Spleen (tissue), 7 donors: Measurements from ENCODE around the gene FAIM2.

Source experiments
- POLR2A ChIP-seq, 3 donors: fragments of 450-650 bp; IDR thresholded peaks; one replicate each; pipeline ENCODE4 v1.5.1; 2017; ENCODE audit warnings: antibody characterized with exemption in 3 of 3, mild to moderate bottlenecking in 1 of 3
- TF ChIP-seq, protein P1 (sequence below), 11 experiments: fragments of 200-600 bp in 7 of 11; fragments of 450-650 bp in 4 of 11; sonication (generic) in 4 of 11; IDR thresholded peaks in 8 of 11; conservative IDR thresholded peaks in 3 of 11; 1 replicate in 7 of 11; 2 replicates in 4 of 11; pipeline versions ENCODE4 v1.4.0 to v1.8.0; 2016 to 2021; ENCODE audit warnings: antibody characterized with exemption in 11 of 11, inconsistent platforms in 4 of 11, mild to moderate bottlenecking in 1 of 11
- donor health status: DM: no; HTN: no; CAD: no; lungs with moderate emphysema.
- donor health status: DM: no; HTN: no; CAD: no.
- donor health status: DM: no; HTN: no; CAD: no.

DNA sequence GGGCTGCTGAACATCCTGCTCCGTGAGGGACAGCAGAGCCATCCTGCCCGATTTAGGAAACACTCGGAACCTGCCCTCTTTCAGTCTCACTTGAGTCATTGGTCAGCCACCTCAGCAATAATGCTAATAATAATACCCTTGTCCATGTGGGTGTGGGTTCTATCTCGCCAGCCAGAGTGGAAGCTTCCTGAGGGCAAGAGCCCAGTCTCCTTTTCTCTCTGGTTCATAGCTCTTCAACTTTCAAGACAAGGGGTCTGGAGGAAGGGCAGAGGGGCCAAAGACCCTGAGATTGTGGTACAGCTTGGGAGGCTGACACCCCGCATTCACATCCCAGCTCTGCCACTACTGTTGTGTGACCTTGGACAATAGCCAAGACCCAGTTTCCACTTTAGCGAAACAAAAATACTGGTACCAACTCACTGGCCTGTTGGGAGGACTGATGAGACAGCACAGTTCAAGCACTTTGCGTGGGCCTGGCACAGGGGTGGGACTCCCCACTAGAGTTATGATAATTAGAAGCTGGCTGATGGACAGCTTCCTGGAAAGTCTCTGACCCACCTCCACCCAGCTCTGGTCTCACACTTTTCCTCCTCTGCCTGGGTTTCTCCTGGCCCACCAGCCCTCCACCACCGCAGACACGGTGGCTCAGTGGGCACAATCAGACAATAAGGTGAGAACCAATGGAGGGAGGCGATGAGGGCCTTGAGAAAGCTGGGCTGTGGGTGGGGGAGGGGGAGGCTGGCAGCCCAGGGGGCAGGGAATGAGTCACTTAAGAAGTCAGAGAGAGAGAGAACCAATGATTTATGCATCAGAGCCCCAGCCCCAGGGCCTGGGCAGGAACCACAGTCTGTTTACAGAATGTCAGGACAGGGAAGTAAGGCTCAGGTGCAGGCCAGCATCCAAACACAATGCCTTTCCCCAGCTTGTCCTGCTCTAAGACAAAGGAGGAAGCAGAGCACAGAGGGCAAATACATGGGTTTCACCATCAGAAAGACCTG, 9.6 kb downstream of the FAIM2 start:
- TF ChIP-seq, protein P1, sequence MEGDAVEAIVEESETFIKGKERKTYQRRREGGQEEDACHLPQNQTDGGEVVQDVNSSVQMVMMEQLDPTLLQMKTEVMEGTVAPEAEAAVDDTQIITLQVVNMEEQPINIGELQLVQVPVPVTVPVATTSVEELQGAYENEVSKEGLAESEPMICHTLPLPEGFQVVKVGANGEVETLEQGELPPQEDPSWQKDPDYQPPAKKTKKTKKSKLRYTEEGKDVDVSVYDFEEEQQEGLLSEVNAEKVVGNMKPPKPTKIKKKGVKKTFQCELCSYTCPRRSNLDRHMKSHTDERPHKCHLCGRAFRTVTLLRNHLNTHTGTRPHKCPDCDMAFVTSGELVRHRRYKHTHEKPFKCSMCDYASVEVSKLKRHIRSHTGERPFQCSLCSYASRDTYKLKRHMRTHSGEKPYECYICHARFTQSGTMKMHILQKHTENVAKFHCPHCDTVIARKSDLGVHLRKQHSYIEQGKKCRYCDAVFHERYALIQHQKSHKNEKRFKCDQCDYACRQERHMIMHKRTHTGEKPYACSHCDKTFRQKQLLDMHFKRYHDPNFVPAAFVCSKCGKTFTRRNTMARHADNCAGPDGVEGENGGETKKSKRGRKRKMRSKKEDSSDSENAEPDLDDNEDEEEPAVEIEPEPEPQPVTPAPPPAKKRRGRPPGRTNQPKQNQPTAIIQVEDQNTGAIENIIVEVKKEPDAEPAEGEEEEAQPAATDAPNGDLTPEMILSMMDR (IDR thresholded peaks at IDR 0.05 in 8 of 11, conservative IDR thresholded peaks at IDR 0.05 in 3 of 11), result no peak
- no peak for TF ChIP-seq POLR2A (IDR thresholded peaks at IDR 0.05)
